Frontal cortex (tissue), 4 donors: ENCODE results near the gene PSRC1. TPM values are rescaled to one million over a fixed set of nuclear protein-coding genes. Genes with fewer than 3 reads are reported as not detected.

Experiments used
- DNase-seq, 2 donors: peaks; one replicate each; pipeline ENCODE4 v3.0.0; 2012; ENCODE audit warnings: low spot score in 2 of 2
- FAIRE-seq: peaks from 2 replicates; lab custom pipeline; 2012; peaks lifted over from hg19 to GRCh38; lab: Jason Lieb, UNC
- total RNA-seq: library from RNA; depleted of rRNA; stranded (reverse); fragments of >200 nt; gene quantifications from one replicate; pipeline ENCODE4 v1.2.3, GENCODE V29; 2014
- donor health status: control.
- donor health status: control.
- donor health status: control.

Gene PSRC1
- total RNA-seq, 1 donor from 2014 or later: 7.7 TPM

- FAIRE-seq: no peak
- DNase-seq: peak in 1 of 2 donors; percentile 32
Measured at GRCh38 chr1:109274533-109275476, 8.1 kb downstream of the PSRC1 start.

GRCh38 chr1:109273570-109274288 is 9.2 kb downstream of the PSRC1 start:
- DNase-seq: peak in 1 of 2 donors; percentile 10
- no peak for FAIRE-seq

GRCh38 chr1:109272831-109273547 is 10.0 kb downstream of the PSRC1 start:
- DNase-seq (no peak), FAIRE-seq (no peak)

DNA sequence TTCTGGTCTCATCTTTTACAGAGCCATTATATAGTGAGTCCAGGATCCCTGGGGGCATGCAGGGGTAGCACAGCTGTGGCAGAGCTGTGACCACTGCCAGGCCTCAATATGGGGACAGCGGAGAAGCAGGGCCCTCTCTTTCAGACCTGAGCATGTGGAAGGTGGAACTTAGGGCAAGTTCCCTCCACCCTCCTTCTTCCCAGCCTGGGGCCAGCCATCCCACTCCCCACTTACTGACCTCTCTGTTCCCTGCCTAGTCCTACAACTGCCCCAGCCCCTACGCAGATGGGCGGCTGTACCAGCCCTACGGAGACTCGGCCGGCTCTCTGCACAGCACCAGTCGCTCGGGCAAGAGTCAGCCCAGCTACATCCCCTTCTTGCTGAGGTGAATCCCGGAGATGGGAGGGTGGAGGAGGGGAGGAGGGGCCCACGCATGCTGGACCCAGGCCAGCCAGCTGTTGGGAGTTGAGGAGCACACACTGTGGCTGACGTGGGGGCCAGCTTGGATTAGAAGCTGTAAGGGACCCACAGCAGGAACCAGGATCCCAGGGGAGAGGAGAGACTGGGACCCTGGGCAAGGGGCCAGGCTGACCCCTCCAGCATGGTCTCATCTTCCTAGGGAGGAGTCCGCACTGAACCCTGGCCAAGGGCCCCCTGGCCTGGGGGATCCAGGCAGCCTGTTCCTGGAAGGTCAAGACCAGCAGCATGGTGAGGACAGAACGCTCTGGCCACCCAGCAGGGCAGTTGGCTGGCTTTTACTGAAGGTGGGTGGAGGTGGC is 10.7 kb downstream of the PSRC1 start:
- peak in 1 of 2 donors; percentile 24 for DNase-seq
- no peak for FAIRE-seq

DNA sequence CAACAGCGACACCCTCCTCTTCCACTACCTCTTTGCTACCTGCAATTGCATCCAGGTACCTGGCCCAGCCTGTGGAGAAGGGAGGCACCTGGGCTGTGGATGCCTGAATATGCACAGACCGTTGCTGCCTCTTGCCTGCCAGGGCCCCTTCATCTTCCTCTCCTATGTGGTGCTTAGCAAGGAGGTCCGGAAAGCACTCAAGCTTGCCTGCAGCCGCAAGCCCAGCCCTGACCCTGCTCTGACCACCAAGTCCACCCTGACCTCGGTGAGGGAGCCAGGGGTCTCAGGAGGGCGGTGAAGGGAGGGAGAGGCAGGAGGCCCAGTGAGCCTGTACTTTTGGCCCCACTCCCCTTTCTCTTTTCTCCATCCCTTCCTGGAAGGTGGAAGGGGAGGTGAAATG is 11.5 kb downstream of the PSRC1 start:
- FAIRE-seq: no peak
- DNase-seq: peak in 1 of 2 donors; percentile 9

DNA sequence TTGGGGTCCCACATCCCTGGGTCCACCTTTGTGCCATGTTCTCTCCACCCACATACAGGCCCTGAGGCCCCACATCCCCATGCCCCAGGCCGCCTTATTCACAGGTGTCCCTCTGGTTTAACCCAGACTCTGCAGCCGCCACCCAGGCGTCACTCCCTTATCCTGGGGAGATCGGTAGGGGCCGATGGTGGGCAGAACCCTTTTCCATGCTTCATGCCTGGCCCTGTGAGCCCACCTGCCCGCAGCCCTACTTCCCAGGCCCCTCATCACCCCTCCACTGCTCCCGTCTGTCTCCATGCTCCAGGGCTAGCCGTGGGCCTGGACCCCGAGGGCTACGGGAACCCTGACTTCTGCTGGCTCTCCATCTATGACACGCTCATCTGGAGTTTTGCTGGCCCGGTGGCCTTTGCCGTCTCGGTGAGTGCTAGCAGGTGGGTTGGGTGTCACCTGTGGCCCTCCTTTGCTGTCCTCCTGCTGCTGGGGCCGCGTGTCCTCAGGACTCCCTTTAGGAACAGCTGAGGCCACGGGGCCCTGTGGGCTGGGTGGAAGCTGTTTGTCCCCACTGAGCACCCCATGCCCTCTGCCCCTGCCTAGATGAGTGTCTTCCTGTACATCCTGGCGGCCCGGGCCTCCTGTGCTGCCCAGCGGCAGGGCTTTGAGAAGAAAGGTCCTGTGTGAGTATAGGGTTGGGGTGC is 12.2 kb downstream of the PSRC1 start:
- no peak for FAIRE-seq

GRCh38 chr1:109269981-109270622 is 12.8 kb downstream of the PSRC1 start:
- no peak for FAIRE-seq
- DNase-seq: no peak

More for the DNA sequence above, 12.2 kb downstream of the PSRC1 start:
- DNase-seq: peak in 1 of 2 donors; percentile 21

DNA sequence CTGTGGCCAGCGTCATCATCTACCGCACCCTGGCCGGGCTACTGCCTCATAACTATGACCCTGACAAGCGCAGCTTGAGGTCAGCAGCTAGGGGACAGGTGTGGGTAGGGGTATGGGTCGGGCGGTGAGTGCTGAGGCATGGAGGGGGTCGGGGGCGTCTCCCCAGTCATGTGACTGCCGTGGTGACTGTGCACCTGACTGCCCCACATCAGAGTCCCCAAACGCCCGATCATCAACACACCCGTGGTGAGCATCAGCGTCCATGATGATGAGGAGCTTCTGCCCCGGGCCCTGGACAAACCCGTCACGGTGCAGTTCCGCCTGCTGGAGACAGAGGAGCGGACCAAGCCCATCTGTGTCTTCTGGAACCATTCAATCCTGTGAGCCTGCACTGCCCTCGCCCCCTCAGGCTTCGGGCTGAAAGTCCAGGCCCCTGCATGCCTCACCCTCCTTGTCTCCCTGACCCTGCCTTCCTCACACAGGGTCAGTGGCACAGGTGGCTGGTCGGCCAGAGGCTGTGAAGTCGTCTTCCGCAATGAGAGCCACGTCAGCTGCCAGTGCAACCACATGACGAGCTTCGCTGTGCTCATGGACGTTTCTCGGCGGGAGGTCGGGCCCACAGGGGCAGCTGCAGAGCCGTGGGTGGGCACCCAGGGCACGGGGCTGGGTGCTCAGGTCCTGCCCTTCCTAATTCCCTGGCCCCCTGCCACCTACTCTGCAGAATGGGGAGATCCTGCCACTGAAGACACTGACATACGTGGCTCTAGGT is 13.5 kb downstream of the PSRC1 start:
- no peak for FAIRE-seq
- no peak for DNase-seq

- no peak for DNase-seq
- FAIRE-seq: no peak
Measured at GRCh38 chr1:109268431-109269211, 14.3 kb downstream of the PSRC1 start.

DNA sequence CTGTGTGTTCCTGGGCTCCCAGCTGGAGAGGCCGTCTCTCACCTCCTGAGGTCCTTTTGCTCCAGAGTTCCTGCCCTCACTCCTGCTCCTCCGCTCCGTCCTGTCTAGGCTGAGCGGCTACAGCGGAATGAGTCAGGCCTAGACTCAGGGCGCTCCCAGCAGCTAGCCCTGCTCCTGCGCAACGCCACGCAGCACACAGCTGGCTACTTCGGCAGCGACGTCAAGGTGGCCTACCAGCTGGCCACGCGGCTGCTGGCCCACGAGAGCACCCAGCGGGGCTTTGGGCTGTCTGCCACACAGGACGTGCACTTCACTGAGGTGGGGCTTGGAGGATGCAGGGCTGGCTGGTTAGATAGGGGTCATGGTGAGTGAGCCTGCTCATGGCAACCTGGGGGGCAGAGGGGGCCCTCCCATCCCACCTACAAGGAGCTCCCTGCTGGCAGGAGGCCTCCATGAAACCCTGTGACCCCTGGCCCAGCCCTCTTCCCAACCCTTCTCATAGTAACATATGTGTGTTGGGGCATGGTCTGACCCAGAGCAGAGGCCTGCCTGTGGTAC is 15.1 kb downstream of the PSRC1 start:
- FAIRE-seq (no peak), DNase-seq (no peak)

DNA sequence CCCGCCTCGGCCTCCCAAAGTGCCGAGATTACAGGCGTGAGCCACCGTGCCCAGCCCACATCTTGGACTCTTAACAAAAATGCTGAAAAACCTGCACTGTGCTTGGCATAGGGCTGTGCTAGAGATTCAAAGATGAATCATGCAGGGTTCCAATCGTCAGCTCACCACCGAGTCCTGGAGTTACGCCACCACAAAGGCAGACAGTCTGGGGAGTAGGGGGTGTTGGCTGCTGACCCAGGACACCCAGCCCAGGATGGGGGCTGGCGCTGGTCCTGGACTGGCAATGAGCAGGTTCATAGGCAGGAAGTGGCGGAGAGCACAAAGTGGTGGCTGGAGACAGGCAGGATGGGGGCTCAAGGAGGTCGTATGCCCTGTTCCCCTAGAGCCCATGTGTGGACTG is 16.0 kb downstream of the PSRC1 start:
- FAIRE-seq (no peak), DNase-seq (no peak)

DNA sequence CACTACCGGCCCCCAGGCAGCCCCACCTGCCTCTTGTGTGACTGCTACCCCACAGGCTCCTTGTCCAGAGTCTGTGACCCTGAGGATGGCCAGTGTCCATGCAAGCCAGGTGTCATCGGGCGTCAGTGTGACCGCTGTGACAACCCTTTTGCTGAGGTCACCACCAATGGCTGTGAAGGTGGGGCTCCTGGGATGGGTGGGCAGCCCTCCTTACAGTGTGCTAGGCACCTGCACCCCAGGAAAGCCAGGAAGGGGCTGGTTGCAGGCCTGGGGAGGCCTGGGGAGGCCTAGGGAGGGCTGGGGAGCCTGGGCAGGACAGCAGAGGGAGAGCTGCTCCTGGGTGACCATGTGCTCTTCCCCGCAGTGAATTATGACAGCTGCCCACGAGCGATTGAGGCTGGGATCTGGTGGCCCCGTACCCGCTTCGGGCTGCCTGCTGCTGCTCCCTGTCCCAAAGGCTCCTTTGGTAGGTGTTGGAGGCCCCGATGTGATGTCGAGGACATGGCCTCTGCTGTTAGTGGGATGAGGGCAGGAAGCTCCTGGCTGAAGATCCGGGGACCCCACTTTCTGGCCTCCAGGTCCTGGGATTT is 17.1 kb downstream of the PSRC1 start:
- FAIRE-seq (no peak), DNase-seq (no peak)

DNA sequence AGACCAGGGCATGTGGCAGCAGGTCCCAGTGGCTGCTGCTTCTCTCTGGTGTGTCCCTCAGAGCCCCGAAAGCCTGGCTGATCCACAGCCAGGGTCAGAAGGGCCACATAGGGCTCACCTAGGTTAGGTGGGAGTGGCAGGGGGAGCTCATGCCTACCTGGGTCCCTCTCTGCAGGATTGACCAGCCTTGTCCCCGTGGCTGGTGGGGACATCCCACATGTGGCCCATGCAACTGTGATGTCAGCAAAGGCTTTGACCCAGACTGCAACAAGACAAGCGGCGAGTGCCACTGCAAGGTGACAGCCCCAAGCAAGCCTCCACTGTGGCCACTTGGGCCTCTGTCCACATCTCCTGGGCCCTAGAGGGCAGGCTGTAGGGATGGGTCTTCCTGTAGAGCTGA is 17.9 kb downstream of the PSRC1 start:
- FAIRE-seq (no peak), DNase-seq (no peak)

- DNase-seq: no peak
- no peak for FAIRE-seq
Measured at GRCh38 chr1:109264379-109264755, 18.6 kb downstream of the PSRC1 start.

DNA sequence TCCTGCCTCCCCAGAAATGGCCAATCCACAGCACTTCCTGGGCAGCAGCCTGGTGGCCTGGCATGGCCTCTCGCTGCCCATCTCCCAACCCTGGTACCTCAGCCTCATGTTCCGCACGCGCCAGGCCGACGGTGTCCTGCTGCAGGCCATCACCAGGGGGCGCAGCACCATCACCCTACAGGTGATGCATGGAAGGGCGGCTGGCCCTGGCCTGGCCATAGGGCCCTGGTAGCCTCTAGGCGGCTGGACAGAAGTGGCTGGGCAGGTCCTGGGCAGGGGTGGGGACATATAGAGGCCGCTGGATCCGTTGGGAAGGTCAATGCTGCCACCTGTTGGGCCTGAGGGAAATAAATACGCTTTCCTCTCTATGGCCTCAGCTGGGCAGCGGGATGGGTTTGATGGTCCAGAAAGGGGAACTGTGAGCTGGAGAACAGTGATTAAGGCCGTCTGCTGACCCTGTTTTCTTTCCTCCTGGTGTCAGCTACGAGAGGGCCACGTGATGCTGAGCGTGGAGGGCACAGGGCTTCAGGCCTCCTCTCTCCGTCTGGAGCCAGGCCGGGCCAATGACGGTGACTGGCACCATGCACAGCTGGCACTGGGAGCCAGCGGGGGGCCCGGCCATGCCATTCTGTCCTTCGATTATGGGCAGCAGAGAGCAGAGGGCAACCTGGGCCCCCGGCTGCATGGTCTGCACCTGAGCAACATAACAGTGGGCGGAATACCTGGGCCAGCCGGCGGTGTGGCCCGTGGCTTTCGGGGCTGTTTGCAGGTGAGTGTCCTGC is 19.2 kb downstream of the PSRC1 start:
- FAIRE-seq (no peak), DNase-seq (peak; percentile 79 to 83)

DNA sequence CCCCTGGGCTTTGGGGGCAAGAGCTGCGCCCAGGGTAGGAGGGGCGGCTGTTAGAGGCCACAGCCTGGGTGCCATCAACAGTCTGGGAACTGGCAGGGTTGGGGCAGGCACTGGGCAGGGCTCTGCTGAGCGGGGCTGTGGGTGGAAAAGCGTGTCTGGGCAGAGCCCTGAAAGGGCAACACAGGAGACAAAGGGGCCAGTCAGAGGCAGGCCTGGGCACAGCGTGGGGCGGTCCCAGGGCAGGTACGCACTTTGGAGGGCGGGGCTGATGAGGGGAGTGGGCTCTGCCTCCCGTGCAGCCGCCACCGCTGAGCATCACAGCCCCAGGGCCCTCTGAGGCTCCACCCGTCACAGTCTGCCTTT is 19.7 kb downstream of the PSRC1 start:
- no peak for DNase-seq
- no peak for FAIRE-seq
